Stimulated activated CD8-positive, alpha-beta memory T cell treated with anti-CD3 and anti-CD28 coated beads, Interleukin-7, amount 100 ng/mL, for 24 hours (primary cell): ENCODE data around the gene AKAP5.

Experiments
- DNase-seq: peaks from one replicate; pipeline ENCODE4 v3.0.0-alpha.2; 2020; ENCODE audit warnings: low read depth

The AKAP5 gene

DNA sequence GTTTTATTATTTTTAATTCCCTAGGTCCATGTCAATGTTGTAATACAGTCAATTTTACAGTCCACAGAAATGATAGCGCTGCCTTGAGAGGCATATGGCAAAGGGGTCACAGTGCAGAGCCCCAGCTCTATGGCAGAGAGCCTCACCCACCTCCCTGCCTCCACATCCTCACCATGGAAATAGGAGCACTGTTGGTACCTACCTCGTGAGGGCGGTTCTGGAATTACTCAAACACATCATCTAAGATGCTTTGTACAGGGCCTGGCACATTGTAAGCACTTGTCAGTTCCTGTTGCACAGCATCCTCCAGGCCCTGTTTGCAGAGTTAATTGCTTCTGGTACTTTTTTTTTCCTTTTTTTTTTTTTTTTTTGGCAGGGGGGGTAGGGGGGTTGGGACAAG is 4.1 kb upstream of the AKAP5 start:
- no peak for DNase-seq

DNA sequence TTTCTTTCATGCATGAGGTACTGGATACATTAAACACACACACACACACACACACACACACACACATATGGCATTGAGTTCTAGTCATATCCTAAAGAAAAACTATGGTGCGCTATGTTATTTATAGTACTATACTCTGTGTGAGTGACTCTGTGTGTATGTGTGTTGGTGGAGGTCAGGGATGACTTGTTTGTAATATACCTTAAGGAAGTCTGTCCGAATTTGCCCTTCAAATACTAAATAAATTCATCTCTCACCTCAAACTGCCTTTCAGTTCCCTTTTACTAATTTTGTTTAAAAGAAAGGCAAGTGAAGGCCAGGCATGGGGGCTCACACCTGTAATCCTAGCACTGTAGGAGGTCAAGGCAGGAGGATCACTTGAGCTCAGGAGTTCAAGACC is 2.1 kb upstream of the AKAP5 start:
- DNase-seq = no peak

DNA sequence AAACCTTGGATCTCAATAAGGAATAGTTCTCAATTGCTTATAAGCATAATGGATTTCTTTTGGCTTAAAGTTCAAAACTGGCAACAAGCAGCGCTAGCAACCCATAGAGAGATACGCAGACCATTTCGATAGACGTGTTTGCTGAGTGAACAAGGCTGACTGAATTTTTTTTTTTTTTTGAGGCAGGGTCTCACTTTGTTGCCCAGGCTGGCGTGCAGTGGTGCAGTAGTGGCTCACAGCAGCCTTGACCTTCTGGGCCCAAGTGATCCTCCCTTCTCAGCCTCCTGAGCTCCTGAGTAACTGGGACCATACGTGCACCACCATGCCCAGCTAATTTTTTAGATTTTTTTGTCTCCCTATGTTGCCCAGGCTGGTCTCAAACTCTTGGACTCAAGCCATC is 1.4 kb upstream of the AKAP5 start:
- no peak for DNase-seq

DNA sequence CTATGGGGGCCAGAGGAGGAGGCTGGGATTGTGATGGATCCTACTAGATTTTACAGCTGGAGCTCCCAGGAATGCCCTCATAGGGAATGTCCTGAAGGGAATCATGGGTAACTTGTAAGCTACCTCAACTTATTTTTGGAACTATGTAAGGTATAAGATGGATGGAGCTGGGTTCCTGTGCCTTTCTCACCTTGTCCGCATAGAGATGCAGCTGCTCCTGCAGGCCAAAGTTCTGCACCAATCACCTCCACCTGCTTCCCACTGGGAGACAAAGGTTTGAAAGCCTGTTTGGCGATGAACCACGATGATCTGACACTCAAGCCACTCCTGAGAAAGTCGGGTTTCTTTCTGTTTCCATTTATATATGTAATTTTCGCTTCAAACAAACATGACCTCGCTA is 648 bp upstream of the AKAP5 start:
- no peak for DNase-seq

DNA sequence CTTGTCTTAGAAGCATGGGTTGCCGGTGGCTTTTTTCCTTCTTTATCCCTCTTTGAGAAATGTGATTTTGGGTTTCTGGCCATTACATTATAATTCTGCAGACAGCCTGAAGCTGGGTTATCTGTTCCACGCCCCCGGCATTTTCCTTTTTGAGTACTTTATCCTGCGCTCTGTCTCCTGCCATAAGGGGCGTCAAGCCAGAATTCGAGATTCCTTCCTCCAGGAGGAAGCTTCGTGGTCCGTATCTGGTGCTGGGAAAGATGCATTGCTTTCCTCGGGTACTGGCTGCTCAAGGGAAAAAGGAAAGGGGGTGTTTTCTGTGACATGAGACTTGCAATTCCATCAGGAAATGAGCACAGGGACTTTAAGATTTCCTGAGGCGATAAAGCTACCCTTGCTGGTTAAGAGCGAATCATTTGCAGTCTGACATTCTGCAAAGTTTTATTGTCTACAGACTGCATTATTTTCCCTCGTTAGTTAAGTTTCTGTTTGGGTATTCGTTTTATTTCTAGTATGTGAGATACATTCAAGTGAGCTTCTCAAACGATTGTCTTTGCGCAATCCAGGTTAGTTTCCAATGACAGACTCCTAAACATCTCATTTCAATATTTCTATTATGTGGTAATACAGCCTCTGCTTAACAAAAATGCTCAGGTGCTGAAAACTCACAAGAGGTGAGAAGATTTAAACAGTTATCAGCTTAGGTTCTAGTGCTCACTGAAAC is 694 bp downstream of the AKAP5 start:
- DNase-seq = no peak

DNA sequence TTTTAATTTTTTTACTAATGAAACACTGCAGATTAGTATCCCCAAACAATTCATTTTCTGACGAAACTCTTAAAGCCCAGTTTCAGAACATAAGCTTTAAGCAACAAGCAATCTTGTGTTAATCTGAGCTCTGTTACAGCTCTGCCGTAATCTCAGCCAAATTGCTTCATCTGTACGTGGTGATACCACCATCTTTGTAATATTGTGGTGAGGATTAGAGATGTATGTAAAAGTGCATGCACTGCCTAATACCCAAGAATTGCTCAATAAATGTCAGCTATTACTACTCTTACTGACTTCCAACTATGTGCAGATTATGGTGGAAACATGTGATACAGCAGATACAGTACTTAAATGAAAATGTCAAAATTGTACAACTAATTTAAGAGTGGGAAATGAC is 1.8 kb downstream of the AKAP5 start:
- DNase-seq = no peak

DNA sequence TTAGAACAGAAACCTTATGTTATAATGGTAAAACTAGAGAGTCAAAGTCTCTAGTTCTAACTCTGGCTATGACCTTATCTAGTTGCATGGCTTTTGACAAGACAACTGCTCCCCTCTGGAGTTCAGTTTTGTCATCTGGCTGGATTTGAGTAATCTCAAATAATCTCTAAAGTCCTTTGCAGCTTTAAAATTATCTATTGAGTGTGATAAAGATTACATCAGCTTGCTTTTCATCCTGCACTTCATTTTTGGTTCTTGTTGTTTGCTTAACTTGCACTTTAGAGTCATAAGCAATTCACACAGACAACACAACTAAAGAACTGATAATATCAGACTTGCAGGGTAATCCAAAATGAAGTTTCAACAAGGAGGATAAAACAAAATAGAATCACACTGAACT is 2.3 kb downstream of the AKAP5 start:
- no peak for DNase-seq

DNA sequence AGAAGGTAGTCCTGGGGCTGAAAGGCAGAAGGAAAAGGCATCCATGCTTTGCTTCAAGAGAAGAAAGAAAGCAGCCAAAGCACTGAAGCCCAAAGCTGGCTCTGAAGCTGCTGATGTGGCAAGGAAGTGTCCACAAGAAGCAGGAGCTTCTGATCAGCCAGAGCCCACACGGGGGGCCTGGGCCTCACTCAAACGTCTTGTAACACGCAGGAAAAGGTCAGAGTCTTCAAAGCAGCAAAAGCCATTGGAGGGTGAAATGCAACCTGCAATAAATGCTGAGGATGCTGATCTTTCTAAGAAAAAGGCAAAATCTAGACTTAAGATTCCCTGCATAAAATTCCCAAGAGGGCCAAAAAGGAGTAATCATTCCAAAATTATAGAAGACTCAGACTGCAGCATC is 3.2 kb downstream of the AKAP5 start:
- no peak for DNase-seq

DNA sequence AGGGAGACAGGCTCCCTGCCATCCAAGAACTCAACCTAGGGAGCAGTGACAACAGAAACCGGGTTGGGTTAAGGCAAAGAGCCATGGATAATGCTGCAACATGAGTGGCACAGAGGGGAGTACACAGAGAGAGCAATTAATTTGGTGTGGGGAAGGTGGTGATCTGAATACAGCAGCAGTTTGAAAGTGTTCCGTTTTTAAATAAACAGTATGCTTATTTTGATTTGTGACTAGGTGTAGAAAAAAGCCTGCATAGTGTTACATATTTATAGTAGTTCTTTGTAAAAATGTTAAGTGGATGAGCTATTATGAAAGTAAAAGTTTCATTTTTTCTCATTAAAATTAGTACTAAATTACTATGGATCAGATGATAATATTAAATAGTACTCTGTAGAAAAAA is 8.7 kb downstream of the AKAP5 start:
- DNase-seq = no peak

DNA sequence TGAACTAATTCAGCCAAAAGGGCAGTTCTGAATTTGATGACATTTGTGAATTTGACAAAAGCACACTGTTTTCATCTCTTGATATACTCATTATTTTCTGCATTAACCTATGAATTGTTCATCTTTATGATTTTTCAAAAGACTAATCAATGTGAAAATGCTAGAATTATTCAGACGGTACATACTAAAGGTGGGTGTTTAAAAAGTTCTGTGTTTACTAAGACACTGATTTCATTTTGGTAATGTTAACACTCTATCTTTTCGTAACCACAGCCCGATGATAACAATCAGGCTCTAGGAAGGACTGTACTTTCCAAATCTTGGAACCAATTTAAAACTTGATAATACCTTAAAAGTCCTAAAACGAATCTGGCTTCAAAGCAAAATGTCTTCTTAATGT is 9.4 kb downstream of the AKAP5 start:
- no peak for DNase-seq

DNA sequence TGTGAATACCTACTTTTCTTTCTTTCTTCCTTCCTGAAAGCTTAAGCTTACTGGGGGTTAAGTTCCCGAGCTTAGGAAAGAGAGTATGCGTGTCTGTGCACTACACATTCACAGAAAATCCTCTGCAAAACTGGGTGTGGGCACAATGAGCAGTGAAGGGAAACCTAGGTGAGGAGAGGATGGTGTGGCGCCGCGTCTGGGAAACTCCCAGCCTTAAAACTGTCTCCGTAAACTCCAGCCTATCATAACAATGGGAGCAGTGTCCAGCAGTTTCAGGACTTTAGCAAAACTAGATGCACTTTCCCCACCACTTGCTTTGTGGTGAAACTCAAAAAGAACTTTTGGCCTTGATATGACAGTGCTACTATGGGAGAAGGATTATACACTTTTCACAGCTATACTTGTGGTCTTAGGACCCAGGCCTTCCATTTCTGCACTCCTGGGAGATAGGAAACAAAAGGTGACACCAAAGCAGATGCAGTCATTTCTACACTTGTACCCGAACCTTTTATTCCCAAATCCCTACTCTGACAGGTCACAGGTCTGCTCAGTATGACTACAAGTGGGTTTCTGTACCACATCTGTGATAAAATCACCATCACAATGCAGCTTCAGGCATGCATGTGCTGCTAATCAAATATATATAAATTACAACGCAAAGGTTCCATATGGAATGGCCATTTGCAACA is 10.4 kb downstream of the AKAP5 start:
- no peak for DNase-seq

DNA sequence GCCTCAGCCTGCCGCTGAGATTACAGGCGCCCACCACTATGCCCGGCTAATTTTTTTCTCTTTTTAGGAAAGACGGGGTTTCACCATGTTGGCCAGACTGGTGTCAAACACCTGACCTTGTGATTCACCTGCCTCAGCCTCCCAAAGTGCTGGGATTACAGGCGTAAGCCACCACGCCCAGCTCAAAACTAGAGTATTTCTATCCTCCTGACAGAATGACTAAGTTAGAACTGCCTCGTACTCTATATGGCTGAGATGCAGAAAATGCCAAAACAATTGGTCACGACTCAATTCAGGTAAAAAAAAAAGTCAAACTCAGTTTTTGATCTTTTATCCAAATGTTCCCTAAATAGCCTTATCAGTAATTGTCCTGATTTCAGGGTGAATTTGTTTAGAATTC is 11.1 kb downstream of the AKAP5 start:
- DNase-seq = no peak

DNA sequence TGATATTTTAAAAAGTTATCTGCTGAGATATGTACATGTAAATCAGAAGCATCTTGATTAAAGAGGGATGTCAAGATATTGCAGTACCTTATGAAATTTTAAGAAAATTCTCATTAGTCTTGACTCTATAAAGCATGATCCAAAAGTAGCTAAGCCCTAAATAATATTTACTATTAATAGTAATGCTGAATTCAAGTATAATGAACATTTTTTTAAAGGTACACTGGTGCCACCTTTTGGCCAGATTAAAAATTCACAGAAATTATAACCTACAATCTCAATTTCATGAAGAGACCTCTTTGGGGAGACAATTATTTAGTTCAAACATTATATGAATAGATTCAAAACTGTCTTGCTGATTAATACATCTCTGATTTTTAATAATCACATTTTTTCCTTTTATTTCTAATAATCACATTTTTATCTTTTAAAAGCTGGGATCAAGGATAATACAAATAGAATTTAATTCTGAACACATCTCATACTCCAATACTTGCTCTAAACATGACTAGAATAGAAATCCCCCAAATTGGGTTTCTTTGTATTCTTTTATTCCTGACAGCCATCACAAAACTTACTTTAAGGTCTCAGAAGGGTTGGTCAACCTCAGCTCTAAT is 13.4 kb downstream of the AKAP5 start:
- no peak for DNase-seq

DNA sequence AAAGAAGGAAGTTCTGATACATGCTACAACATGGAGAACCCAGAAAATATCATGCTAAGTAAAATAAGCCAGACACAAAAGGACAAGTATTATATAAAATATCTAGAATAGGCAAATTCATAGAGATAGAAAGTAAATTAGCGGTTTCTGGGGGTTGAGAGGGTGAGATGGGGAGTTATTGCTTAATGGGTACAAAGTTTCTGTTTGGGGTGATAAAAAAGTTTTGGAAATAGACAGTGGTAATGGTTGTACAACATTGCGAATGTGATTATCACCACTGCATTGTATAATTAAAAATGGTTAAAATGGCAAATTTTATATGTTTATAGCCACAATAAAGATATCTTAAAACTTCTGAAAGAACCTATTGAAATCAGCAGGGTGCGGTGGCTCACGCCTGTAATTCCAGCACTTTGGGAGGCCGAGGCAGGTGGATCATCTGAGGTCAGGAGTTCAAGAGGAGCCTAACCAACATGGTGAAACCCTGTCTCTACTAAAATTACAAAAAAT is 23.3 kb downstream of the AKAP5 start:
- DNase-seq = no peak

DNA sequence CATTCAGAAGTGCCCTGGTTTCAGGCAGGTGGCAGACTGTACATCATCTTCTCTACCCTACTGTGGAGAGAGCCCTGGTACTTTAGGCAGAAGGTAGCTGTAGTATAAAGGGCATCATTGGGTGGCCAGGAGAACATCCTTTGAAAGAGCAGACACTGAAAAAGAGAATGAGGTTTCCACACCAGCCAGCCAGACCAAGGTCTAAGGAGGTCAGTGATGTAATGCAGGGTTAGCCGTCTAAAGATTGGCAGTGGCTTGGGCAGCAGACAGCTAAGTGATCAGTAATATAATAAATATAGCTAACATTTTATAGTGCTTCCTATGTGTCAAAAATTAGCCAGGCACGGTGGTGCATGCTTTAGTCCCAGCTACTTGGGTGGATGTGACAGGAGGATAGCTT is 26.3 kb downstream of the AKAP5 start:
- no peak for DNase-seq

DNA sequence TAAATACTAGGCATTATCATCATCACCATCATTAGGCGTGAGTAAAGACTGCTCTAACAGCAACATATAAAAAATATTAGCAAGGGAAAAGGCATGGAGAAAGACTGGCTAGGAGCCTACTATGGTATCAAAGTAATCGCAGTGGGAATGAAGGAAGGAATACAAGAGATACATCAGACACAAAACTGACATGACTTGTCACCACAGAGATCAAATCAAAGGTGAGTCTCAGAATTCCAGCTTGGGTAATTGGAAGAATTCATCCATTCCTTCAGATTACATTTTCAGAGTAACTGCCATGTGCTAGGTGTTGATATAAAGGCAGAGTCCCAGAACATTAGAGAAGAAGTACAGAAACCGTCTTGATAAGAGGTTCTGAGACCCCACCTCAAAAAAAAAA is 28.2 kb downstream of the AKAP5 start:
- no peak for DNase-seq

DNA sequence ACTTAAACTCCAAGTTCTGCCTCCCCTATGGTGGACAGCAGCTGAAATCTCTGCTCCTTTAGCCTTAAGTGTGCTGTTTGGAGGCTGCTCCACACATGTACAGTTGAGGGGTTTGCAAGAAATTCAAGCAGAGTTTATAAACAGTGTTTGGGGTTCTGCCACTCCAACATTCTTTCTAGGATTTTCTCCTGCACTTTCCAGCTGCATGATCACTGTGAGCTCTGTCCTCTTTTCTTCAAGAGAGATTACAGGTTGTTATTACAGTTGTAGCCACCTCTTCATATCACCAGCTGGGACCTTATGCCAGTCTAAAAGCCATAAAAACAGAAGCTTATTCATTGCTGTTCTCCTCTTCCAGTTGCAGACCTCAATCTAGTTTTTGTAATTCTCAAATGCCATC is 30.0 kb downstream of the AKAP5 start:
- DNase-seq = no peak

DNA sequence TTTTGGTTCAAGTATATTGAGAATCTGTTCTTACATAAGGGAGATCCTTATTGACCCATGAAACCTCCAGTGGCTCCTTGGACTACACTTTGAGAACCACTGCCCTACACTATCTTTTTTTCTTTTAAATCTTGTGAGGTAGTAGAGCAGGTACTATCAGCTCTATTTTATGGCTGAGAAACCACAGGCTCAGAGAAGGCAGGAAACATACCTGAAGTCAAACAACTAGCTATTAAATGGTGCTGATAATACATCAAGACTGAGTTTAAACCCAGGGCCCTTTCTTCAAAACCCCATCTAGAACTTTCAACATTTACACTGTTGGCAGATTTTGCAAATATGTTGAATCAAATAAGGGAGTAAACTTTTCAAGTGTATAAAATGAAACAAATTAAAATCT is 31.5 kb downstream of the AKAP5 start:
- DNase-seq = no peak

DNA sequence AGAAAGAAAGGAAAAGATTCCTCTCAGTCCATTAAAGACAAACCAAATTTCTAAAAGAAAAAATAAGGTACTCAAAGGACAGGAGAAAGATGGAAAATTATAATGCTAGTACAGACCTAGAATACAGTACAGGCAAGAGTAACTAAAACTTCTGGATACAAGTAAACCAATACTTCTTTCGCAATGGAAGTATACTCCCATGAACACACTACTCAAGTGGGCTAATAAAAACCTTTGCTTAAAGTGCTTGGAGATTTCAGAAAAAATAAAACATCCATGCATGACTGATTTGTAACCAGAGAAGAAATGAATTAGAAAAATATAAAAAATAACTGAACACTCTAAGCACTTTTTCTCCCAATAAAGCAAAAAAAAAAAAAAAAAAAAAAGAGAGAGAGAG is 34.8 kb downstream of the AKAP5 start:
- no peak for DNase-seq

DNA sequence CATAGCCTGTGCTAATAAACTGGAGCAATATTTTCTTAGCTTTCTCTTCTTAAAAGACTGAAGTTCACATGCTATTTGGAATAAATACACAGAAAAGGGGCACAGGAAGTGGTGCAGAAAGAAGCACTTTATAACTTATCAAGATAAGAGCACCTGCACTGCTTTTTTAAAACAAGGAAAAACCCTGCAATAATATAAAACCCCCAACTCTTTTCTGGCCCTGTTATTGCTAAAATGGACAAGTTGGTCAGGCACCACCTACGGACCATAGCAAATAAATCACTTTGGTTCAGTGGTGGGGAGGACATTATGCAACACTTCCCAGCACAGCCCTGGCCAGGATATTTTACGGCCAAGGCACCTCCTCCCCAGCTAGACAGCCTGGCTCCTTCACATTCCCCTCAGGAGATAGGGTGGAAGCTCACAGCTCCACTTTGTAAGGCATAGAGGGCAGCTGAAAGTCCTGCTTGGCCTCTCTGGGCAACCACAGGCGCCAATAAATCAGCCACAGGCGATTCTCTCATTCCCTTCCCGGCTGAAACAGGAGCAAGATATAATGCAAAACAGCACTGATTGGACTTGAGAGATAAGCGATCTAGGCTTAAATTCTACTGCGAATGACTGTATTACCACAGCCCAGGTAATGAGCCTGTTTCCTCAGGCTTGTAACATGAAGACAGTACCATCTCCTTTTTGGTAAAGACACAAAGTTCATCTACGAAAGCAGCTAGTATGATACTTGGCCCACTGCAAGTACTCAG is 36.3 kb downstream of the AKAP5 start:
- DNase-seq = no peak

DNA sequence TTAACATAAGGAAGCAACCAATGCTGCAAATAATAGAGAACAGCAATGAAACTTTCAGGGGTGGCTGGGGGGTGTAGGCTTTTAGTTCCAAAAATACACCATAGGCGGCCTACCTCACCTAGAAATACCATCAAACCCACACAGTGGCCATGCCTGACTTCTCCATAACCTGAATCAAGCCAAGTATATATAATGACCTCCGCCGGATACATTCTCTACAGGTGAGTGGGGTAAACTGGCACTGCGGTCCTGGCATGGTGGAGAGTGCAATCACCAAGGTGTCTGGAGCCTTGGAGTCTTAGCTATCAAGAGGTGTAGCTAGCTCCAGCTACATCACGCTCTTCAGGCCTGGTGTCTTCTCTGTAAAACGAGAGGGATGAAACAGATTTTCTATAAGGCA is 37.2 kb downstream of the AKAP5 start:
- DNase-seq = no peak

DNA sequence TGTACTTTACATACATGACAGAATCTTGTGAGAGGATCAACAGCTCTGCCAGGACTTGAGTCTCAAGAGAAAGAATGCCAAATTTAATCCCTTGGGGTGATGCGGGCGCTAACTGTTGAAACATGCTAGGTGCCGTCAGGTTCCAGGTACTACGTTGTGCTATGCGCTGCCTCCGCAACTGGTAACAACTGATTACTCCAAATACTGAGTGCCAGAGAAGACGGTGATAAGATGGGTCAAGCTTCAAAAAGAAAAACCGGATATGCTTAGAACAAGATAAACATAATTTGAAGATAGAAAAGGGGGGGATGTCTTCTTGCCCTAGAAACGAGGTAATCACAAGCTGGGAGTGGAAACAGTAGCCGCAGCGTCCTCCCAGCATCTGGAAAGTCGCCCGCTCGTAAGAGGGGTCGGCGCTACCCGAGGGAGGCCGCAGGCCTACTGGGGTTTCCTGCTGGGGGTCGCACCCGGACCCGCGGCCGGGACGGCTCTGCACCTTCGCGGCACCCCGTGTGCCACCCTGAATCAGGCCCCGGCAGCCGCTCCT is 37.7 kb downstream of the AKAP5 start:
- no peak for DNase-seq
